Upper lobe of left lung (tissue), 6 donors: Measurements from ENCODE around the gene TBC1D25. TPM values are rescaled to one million over a fixed set of nuclear protein-coding genes. Genes with fewer than 3 reads are reported as not detected.
A peak's percentile ranks its signal among the peaks of the same experiment; 100 is the strongest.

Experiments used
- ATAC-seq, 2 donors: fragments of 200-7000 bp; cut with Tn5 transposase; one replicate each; pipeline ENCODE4 v1.9.1; 2022; ENCODE audit warnings: mild to moderate bottlenecking in 2 of 2, moderate library complexity in 2 of 2; ENCODE audit not compliant: low FRiP score in 2 of 2
- DNase-seq, 2 donors: peaks; one replicate each; pipeline ENCODE4 v3.0.0-alpha.2; 2019 to 2020
- H3K27ac ChIP-seq, 4 donors: fragments of 200-600 bp; sonication (generic); one replicate each; pipeline ENCODE4 v1.5.1; 2016 to 2019
- H3K27me3 ChIP-seq, 4 donors: fragments of 200-600 bp; sonication (generic); one replicate each; pipeline ENCODE4 v1.5.1; 2017 to 2019
- H3K36me3 ChIP-seq, 4 donors: fragments of 200-600 bp; sonication (generic); one replicate each; pipeline ENCODE4 v1.5.1; 2016 to 2019
- H3K4me1 ChIP-seq, 4 donors: fragments of 200-600 bp; sonication (generic); one replicate each; pipeline ENCODE4 v1.5.1; 2018 to 2019
- H3K4me3 ChIP-seq, 4 donors: fragments of 200-600 bp; sonication (generic); one replicate each; pipeline ENCODE4 v1.5.1; 2017 to 2019; ENCODE audit warnings: mild to moderate bottlenecking in 2 of 4, moderate library complexity in 1 of 4
- H3K9me3 ChIP-seq, 4 donors: fragments of 200-600 bp; sonication (generic); one replicate each; pipeline ENCODE4 v1.5.1; 2018 to 2019
- EP300 ChIP-seq, 4 donors: sonication (generic); formaldehyde crosslinking; IDR thresholded peaks; one replicate each; pipeline ENCODE4 v1.5.1; 2017; ENCODE audit warnings: antibody characterized with exemption in 4 of 4, control low read depth in 2 of 4
- POLR2A ChIP-seq, 4 donors: fragments of 450-650 bp; IDR thresholded peaks; one replicate each; pipeline ENCODE4 v1.5.1; 2016 to 2017; ENCODE audit warnings: antibody characterized with exemption in 4 of 4, mild to moderate bottlenecking in 2 of 4
- POLR2AphosphoS5 ChIP-seq, 2 donors: sonication (generic); formaldehyde crosslinking; IDR thresholded peaks; one replicate each; pipeline ENCODE4 v1.5.1; 2017; ENCODE audit warnings: antibody characterized with exemption in 2 of 2
- WGBS, 2 donors: methylation state at CpG; one replicate each; pipeline ENCODE4 v1.1.5; 2017 to 2018; 5-methylcytosine and 5-hydroxymethylcytosine counted together
- total RNA-seq, 6 donors: library from RNA; depleted of rRNA in 4 of 6; stranded (reverse); fragments of >200 nt in 4 of 6; gene quantifications; one replicate each; pipeline versions ENCODE4 v1.1.0 to v1.2.1, GENCODE V29; 2016 to 2021
- TF ChIP-seq, protein P1 (sequence below), 6 experiments: fragments of 450-650 bp in 4 of 6; fragments of 200-600 bp in 2 of 6; sonication (generic) in 2 of 6; IDR thresholded peaks; one replicate each; pipeline ENCODE4 v1.5.1; 2016 to 2019; ENCODE audit warnings: antibody characterized with exemption in 6 of 6
- donor health status: DM: no; HTN: no; CAD: no; lungs with moderate emphysema.
- donor health status: DM: no; HTN: yes; CAD: no; lungs with severe emphysema.

The TBC1D25 gene
- total RNA-seq, 6 donors from 2014 or later = 15.2 to 26.4 (median 18.8) TPM

DNA sequence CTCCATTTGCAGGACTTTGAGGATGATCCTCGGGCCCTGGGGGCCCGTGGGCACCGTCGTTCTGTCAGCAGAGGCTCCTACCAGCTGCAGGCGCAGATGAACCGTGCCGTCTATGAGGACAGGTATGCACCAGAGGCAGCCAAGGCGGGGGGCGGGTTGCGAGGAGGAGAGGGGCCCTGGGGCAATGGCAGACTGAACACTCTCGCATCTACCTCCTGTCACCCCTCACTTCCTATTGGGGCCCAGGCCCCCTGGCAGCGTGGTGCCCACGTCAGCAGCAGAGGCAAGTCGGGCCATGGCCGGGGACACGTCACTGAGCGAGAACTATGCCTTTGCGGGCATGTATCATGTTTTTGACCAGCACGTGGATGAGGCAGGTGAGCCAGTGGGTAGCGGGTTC is 59.8 kb downstream of the TBC1D25 start:
- Histone ChIP-seq H3K4me1 (peaks cover 3 to 6% (median 6%) of the 10 kb centered on the region in 4 donors), H3K36me3 (peaks cover 0 to 58% (median 25%) of the 10 kb centered on the region in 4 donors), H3K9me3 (peaks cover 0 to 8% (median 0%) of the 10 kb centered on the region in 4 donors), H3K27me3 (no peaks in the 10 kb centered on the region), H3K4me3 (no peak overlapping the region), H3K27ac (no peak overlapping the region)
- no peak for ATAC-seq
- no peak for TF ChIP-seq POLR2AphosphoS5 (IDR thresholded peaks at IDR 0.05)
- no peak for TF ChIP-seq POLR2A (IDR thresholded peaks at IDR 0.05)
- TF ChIP-seq, protein P1, sequence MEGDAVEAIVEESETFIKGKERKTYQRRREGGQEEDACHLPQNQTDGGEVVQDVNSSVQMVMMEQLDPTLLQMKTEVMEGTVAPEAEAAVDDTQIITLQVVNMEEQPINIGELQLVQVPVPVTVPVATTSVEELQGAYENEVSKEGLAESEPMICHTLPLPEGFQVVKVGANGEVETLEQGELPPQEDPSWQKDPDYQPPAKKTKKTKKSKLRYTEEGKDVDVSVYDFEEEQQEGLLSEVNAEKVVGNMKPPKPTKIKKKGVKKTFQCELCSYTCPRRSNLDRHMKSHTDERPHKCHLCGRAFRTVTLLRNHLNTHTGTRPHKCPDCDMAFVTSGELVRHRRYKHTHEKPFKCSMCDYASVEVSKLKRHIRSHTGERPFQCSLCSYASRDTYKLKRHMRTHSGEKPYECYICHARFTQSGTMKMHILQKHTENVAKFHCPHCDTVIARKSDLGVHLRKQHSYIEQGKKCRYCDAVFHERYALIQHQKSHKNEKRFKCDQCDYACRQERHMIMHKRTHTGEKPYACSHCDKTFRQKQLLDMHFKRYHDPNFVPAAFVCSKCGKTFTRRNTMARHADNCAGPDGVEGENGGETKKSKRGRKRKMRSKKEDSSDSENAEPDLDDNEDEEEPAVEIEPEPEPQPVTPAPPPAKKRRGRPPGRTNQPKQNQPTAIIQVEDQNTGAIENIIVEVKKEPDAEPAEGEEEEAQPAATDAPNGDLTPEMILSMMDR (IDR thresholded peaks at IDR 0.05) = no peak
- no peak for TF ChIP-seq EP300 (IDR thresholded peaks at IDR 0.05)
- DNase-seq = peak in 1 of 2 donors; percentile 59
- 87 to 95% methylated on average over 8 to 20 of the region's 20 CpGs for WGBS, 2 donors

DNA sequence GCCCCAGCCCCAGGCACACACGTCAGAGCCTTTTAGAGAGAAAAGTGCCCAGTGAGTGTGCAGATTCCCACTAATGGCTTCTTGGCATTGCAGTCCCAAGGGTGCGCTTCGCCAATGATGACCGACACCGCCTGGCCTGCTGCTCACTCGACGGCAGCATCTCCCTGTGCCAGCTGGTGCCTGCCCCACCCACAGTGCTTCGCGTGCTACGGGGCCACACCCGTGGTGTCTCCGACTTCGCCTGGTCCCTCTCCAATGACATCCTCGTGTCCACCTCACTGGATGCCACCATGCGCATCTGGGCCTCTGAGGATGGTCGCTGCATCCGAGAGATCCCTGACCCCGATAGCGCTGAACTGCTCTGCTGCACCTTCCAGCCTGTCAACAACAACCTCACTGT is 60.7 kb downstream of the TBC1D25 start:
- Histone ChIP-seq H3K9me3 (peaks cover 0 to 8% (median 0%) of the 10 kb centered on the region in 4 donors), H3K4me1 (peaks cover 3 to 6% (median 6%) of the 10 kb centered on the region in 4 donors), H3K27me3 (no peaks in the 10 kb centered on the region), H3K36me3 (peaks cover 0 to 67% (median 33%) of the 10 kb centered on the region in 4 donors), H3K27ac (no peak overlapping the region), H3K4me3 (no peak overlapping the region)
- DNase-seq = peak in 1 of 2 donors; percentile 40
- TF ChIP-seq, protein P1 (IDR thresholded peaks at IDR 0.05) = no peak
- TF ChIP-seq POLR2A (IDR thresholded peaks at IDR 0.05) (no peak), POLR2AphosphoS5 (IDR thresholded peaks at IDR 0.05) (no peak), EP300 (IDR thresholded peaks at IDR 0.05) (no peak)
- ATAC-seq = no peak
- WGBS, 2 donors = 80 to 90% methylated on average over 4 to 19 of the region's 19 CpGs

DNA sequence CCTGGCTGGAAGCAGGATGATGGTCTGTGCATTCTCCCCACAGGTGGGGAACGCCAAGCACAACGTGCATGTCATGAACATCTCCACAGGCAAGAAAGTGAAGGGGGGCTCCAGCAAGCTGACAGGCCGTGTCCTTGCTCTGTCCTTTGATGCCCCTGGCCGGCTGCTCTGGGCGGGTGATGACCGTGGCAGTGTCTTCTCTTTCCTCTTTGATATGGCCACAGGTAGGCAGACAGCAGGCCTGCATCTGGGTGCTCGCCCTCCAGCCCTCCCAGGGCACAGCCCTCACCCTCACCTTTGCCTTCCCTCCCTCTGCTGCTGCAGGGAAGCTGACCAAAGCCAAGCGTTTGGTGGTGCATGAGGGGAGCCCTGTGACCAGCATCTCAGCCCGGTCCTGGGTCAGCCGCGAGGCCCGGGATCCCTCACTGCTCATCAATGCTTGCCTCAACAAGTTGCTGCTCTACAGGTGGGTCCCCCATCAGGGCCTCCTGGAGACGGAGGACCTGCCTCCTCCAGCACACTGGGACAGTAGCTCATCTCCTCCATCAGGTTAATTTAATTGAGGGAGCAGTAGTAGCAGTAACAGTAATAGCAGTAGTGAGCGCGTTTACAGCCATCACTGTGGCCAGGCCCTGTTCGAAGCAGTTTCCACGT is 62.4 kb downstream of the TBC1D25 start:
- H3K9me3 ChIP-seq = peaks cover 0 to 8% (median 0%) of the 10 kb centered on the region in 4 donors
- peaks cover 3 to 6% (median 6%) of the 10 kb centered on the region in 4 donors for H3K4me1 ChIP-seq
- H3K36me3 ChIP-seq = peaks cover 0 to 70% (median 33%) of the 10 kb centered on the region in 4 donors
- DNase-seq (peak in 1 of 2 donors; percentile 33), ATAC-seq (no peak)
- no peaks in the 10 kb centered on the region for H3K27me3 ChIP-seq
- TF ChIP-seq, protein P1 (IDR thresholded peaks at IDR 0.05) = no peak
- no peak for TF ChIP-seq POLR2A (IDR thresholded peaks at IDR 0.05)
- no peak for TF ChIP-seq POLR2AphosphoS5 (IDR thresholded peaks at IDR 0.05)
- no peak for TF ChIP-seq EP300 (IDR thresholded peaks at IDR 0.05)
- no peak overlapping the region for H3K4me3 ChIP-seq
- WGBS, 2 donors = 75 to 77% methylated on average over 4 to 17 of the region's 17 CpGs
- no peak overlapping the region for H3K27ac ChIP-seq

DNA sequence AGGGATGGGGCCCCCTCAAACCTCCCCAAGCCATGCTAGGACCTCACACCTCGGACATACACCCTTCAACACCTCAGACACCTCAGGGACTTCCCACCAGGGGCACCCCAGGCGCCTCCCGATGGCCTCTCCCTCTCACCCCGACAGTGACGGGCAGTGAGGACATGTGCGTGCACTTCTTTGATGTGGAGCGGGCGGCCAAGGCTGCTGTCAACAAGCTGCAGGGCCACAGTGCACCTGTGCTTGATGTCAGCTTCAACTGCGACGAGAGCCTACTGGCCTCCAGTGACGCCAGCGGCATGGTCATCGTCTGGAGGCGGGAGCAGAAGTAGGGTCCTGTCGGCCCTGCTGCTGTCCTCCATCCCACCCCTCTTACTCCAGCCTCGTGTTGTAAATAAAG is 65.2 kb downstream of the TBC1D25 start:
- Histone ChIP-seq H3K4me3 (no peak overlapping the region), H3K27me3 (no peaks in the 10 kb centered on the region), H3K4me1 (no peaks in the 10 kb centered on the region), H3K27ac (no peak overlapping the region), H3K9me3 (no peaks in the 10 kb centered on the region), H3K36me3 (peaks cover 0 to 57% (median 29%) of the 10 kb centered on the region in 4 donors)
- ATAC-seq = no peak
- 86 to 98% methylated on average over 8 to 15 of the region's 16 CpGs for WGBS, 2 donors
- no peak for DNase-seq
- TF ChIP-seq POLR2A (IDR thresholded peaks at IDR 0.05) (no peak), POLR2AphosphoS5 (IDR thresholded peaks at IDR 0.05) (no peak), EP300 (IDR thresholded peaks at IDR 0.05) (no peak)
- TF ChIP-seq, protein P1 (IDR thresholded peaks at IDR 0.05) = no peak

DNA sequence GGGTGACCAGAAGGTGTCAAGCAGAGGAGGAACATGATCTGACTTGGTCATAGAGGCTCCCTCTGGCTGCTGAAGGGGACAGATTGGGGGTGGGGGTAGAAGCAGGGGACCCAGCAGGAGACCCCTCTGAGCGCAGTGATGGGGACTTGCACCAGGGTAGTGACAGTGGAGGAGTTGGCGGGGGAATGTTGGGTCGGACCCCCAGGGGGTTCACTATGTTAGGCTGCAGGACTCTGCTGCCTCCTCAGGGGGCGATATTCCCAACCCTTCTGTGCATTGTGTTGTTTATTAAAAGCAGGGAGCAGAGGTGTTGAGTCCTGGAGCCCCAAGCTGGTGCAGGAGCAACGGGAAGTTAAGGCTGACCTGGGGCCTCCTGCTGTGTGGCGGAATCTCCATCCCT is 66.6 kb downstream of the TBC1D25 start:
- H3K9me3 ChIP-seq = no peaks in the 10 kb centered on the region
- ATAC-seq = no peak
- no peaks in the 10 kb centered on the region for H3K4me1 ChIP-seq
- no peak overlapping the region for H3K4me3 ChIP-seq
- no peaks in the 10 kb centered on the region for H3K27me3 ChIP-seq
- no peak overlapping the region for H3K27ac ChIP-seq
- H3K36me3 ChIP-seq = peaks cover 0 to 43% (median 22%) of the 10 kb centered on the region in 4 donors
- DNase-seq = no peak
- 70 to 80% methylated on average over 5 to 6 of the region's 6 CpGs for WGBS, 2 donors
- TF ChIP-seq EP300 (IDR thresholded peaks at IDR 0.05) (no peak), POLR2AphosphoS5 (IDR thresholded peaks at IDR 0.05) (no peak), POLR2A (IDR thresholded peaks at IDR 0.05) (no peak)
- TF ChIP-seq, protein P1 (IDR thresholded peaks at IDR 0.05) = no peak
